Ramos (cell line): ENCODE measurements around the gene CRYZL1.

ENCODE experiments used
- in situ Hi-C: fragments of 300-500 bp; cut with MboI; formaldehyde crosslinking; loops from one replicate; pipeline ENCODE4 v1.14.3; 2022; ENCODE audit warnings: low sequenced_read_pairs; ENCODE audit not compliant: unreplicated experiment

Gene CRYZL1

GRCh38 chr21:33663241-33663640 lies 21.7 kb upstream of the CRYZL1 start:
- in situ Hi-C loops, result no loop called here

DNA sequence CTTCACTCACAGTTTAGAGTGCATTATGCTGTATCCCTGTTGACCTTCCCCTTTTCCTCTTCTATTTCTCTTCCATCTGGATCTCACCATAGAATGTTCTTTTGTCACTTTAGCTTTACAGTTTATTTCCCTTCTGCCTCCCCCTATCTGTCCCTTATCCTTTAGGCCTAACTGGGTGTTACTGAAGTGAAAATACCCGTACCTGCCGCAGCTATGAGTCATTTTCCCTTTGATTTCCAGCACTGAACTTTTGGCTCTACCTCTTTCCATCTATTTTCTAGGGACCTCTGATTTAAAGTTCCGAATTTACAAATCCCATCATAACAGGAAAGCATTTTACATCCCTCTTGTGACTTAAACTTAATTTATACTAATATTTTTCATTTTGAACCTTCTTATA lies 20.5 kb upstream of the CRYZL1 start:
- in situ Hi-C loops, result no loop called here

DNA sequence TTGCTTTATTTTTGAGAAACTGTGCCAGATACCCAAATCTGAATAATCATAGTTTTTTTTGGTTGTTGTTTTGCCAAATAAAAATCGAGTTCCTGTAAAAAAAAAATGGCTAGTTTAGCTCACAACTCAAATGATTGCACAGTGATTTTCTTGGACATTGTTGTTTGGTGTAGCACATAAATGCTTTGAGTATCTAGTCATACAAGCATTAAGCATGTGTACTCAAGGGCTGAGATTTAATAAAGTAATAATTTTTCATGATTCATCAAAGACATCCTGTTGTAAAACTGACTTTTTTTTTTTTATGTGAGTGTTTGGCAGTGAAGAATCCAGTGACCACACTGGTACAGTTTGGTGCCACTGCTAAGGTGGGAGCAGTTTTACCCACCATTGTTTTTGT lies 19.6 kb upstream of the CRYZL1 start:
- in situ Hi-C loops, result no loop called here

DNA sequence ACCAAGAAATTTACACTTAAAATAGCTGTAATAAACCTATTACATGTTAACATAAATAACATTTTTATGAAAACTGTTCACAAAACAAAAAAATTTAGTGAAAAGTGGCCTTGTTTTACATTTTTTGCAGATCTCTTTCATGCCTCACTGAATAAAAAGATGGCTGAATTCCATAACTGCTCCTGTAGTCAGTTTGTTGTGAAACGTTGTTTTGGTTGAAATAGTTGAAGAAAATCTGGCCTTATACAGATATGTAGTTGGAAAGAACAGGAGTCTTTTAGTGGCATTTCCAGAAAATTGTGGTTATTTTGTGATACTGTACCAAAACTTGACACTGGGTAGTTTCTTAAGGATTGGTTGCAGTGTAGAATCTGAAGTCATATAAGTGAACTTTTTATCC lies 18.9 kb upstream of the CRYZL1 start:
- in situ Hi-C loops, result no loop called here

DNA sequence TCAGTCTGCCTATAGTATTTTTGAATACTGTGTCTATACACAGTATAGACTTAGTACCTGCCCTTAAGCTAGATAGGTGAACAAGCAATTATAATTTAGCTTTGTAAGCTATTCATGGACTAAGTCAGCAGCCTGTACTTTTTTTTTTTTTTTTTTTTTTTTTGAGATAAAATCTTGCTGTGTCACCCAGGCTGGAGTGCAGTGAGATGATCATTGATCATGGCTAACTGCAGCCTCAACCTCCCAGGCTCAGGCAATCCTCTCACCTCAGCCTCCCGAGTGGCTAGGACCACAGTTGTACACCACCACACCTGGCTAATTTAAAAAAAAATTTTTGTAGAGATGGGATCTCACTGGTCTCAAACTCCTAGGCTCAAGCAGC lies 18.0 kb upstream of the CRYZL1 start:
- in situ Hi-C loops, result no loop called here

DNA sequence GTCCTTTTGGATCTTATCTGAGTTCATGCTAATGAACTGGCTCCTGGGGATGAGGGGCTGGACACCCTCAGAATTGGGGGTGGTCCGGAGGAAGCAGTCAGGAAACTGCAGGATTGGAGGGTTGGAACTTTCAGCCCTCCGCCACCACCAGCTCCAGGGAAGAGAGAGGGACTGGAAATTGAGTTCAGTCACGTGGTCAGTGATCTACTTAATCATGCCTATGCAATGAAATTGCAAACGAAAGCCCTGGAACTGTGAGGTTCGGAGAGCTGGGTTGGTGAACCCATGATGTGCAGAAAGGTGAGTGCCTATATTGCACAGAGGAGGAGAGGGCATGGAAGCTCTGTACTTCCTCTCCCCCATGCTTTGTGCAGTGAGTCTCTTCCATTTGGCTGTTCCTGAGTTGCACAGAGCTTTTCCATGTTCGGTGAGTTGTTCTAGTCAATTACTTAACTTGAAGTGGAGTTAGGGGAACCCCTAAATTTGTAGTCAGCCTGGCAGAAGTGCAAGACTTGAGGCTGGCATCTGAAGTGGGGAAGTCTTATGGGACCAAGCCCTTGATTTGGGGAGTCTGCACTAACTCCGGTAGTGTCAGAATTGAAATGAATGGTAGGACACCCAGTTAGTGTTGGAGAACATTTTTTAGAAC lies 17.5 kb upstream of the CRYZL1 start:
- in situ Hi-C loops, result no loop called here

- in situ Hi-C loops, result no loop called here
Observed at GRCh38 chr21:33657124-33657820, 15.7 kb upstream of the CRYZL1 start.

DNA sequence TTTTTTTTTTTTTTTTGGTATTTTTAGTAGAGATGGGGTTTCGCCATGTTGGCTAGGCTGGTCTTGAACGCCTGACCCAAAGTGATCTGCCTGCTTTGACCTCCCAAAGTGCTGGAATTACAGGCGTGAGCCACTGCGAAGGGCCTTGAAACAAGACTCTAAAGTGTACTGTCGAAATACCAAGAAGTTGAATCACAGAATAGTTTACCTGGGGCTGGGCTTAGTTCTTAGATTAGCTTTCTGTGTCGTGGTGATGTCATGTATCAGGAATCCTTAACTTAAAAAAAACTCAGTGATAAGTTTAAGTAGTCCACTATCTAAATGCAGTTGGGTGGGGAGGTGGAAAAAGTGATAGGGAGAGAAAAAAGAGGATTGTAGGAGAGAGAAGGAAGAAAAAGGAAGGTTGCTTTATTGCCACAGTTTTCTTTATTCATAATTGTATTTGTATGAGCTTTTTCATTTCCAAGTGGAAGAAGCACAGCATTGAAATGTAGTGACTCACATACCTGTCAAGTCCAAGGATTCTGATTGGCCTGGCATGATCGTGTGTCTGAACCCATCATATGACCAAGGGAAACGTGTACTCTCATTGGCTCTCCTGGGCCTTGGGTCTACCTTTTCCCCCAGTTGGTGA lies 14.2 kb upstream of the CRYZL1 start:
- in situ Hi-C loops, result no loop called here

DNA sequence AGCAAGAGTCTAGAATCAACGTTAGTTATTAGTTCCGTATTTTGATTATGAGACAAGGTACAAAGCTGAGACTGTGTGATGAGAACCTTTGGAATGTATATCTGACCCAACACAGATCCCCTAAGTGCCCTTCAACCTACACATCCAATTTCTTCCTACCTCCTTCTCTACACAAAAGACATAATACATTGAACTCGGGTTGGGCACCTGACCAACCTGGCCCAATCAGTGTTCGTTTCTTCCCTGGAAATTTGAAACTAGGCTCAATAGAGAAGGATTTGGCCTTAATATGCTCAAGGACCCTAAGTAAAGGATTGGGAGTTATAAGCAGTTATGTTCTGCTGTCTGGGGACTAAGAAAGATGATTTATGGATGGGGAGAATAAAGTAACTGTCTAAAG lies 12.9 kb upstream of the CRYZL1 start:
- in situ Hi-C loops, result no loop called here

GRCh38 chr21:33651965-33652680 lies 10.6 kb upstream of the CRYZL1 start:
- in situ Hi-C loops, result no loop called here

GRCh38 chr21:33650929-33651509 lies 9.5 kb upstream of the CRYZL1 start:
- in situ Hi-C loops, result no loop called here

- in situ Hi-C loops, result no loop called here
Observed at GRCh38 chr21:33650230-33650629, 8.7 kb upstream of the CRYZL1 start.

DNA sequence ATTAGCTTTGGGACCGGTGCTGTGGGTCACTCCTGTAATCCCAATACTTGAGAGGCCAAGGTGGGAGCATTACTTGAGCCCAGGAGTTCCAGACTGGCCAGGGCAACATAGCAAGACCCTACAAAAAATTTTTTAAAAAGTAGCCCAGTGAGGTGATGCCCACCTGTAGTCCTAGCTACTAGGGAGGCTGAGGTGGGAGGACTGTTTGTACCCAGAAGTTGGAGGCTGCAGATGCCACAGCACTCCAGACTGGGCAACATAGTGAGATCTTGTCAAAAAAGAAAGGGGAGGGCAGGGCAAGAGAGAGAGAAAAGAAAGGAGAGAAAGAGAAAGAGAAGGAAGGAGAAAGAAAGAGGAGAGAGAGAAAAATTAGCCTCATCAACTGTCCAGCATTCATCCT lies 7.0 kb upstream of the CRYZL1 start:
- in situ Hi-C loops, result no loop called here

DNA sequence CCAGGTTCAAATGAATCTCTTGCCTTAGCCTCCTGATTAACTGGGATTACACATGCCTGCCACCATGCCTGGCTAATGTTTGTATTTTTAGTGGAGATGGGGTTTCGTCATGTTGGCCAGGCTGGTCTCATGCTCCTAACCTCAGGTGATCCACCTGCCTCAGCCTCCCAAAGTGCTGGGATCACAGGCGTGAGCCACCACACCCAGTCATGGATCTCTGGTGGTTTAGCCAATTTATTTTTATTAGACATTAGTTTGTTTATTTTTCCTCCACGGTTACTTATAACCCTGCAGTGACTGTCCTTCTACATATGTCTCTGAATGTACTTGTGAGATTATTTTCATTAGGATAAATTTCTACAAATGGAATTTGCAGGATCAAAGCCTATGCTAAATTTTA lies 6.0 kb upstream of the CRYZL1 start:
- in situ Hi-C loops, result no loop called here

DNA sequence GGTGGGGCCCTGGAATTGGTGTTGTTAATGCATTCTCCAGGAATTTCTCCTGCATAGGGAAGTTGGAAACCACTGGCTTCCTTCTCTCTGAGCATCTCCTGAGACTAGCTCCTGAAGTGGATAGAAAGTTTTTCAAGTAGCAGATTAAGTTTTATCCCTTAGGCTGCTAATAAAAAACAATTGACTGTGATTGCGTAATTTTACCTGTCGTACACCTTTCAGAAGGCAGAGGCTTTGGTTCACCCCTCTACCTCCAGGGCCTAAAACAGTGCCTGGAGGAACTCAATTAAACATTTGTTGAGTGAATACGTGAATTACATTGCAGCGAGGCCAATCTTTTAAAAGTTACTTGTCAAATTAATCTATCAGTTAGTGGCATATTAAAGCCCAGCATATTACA lies 4.2 kb upstream of the CRYZL1 start:
- in situ Hi-C loops, result no loop called here

DNA sequence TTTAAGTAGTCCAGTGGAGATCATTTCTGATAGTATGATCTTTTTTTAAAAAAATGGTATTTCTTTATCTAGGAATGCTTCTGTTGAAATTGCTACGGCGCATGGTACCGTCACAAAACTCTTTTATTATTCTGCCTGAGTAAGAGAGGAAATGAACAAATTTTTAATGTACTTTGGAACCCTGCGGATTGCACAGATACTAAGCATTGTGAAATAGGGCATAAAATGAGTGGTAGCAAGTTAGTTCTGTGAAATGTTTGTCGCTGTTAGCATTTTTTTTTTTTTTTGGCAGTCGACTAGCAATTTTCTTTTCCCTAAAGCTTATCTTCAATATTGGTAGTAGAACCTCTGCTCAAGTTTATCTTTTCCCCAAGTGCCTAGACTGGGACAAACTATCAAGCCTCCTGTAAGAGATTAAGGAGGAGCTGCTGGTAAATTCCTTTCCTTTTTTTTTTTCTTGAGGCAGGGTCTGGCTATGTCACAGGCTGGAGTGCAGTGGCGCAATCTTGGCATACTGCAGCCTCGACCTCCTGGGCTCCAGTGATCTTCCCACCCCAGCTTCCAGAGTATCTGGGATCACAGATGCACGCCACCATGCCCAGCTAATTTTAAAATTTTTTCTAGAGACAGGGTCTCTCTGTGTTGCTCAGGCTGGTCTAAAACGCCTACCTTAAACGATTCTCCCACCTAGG lies 3.0 kb upstream of the CRYZL1 start:
- in situ Hi-C loops, result no loop called here

DNA sequence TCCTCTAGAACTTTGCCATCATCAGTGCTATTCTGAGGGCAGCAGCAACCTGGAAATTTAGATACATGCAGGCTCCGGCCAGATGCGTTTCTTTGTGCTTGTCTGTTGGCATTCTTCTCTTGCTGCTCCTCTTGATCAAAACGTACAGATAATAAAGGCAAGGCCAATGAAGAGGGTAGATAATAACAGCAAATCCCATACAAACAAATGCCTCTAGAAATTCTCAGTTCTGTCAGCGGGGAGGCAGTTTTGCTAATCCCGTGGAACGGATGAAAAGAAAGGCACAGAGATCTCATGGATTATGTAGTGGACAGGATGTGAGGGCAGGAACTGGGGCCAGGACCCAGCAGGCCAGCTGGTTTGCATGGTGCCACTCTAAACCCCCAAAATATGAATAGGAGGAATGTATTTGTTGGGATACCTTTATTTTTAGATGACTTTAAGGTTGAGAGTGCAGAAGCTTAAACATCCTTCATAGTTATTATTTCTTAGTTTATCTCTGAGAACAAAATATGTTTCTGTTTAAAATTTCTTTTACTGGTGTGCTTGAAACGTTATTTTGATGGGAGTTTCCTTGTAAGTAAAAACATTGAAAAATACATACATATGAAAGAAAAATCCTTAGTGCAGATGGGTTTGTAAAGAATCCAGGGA lies 2.2 kb upstream of the CRYZL1 start:
- in situ Hi-C loops, result no loop called here

DNA sequence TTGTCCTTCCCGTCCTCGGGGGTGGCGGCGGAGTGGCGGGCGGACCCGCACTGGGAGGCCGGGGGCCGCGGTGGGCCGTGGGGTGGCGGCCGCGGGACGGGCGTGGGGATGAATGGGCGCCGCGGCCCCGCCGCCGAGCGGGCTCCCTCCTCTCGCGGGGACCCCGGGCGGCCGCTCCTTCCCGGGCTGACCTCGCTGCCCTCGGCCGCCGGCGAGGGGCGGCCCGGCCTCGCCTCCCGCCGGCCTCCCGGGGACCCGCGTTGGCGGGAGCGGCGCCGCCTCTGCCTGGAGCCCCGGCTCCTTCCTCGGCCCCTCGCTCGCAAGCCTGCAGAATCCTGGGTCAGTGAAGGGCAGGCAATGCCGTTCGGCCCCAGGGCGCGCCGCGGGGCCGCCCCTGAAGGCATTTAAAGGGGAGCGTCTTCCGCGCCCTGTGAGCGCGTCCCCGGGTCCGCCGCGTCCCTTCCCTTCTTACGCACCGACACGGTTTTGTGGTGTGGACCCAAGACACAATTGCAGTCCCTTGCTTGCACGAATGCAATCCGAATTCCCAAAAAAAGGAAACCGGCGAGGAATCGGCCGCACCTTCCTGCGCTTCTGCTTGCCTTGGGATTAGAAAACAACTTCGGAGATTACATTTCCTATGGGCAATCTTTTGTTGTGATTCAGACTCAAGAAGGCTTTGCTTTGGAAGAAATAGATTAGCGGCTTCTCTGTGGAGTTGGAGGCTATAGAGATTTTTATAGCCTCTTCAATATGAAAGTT lies 1.5 kb upstream of the CRYZL1 start:
- in situ Hi-C loops, result no loop called here
